NCI-H460 (cell line): ENCODE measurements around the gene CACNA2D3. TPM values are rescaled to one million over a fixed set of nuclear protein-coding genes. Genes with fewer than 3 reads are reported as not detected.
"Not testable (repeated sequence)": the region's sequence is repeated elsewhere in the genome, so short reads cannot be mapped to it uniquely, and the experiment has no call there.

Experiments
- DNase-seq: peaks from one replicate; pipeline ENCODE4 v3.0.0-alpha.2; 2016; ENCODE audit warnings: low read depth; ENCODE audit errors: extremely low read depth
- total RNA-seq: library from RNA; depleted of rRNA; stranded (reverse); fragments of >200 nt; shearing (Covaris generic); gene quantifications from 2 replicates; pipeline ENCODE4 v1.2.3, GENCODE V29; 2014

CACNA2D3 gene
- total RNA-seq, 1 experiment from 2014 or later = 10.8 TPM

DNA sequence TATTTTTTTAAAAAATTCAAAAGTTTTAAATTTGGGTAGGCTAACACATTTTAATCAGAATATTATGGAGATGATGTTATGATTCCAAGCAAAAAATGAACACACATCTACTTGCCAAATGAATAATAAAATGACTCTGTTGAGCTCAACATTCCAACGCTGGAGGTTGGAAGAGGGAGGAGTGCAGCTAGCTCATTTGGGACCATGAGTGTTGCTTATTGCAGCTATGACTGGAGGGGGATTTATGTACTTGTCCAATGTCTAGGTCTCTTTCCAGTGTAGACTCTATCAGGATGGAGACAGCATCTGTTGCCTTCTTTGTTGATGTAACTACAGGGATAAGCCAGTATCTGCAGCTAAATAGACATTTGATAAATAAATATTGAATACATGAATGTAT lies 310.6 kb downstream of the CACNA2D3 start:
- DNase-seq = no peak

GRCh38 chr3:54433846-54434245 lies 311.5 kb downstream of the CACNA2D3 start:
- DNase-seq = no peak

DNA sequence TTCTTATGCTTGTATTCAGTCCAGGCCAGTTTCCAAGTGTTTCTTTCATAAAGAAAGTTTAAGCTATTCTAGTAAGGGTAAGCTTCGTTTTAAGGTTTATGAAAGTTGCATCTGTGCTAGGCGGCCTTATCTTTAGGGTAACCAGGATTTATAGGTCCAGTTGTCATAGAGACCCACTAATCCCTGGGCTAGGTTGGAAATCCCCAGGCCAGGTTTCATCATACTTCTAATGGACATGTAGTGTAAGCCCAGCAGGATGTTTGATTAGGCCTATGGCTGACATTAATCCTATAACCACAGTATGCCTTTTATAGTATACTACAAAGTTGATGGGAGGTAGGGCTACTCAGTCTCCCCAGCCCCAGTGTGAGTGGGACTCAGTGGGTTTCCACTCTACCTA lies 312.4 kb downstream of the CACNA2D3 start:
- DNase-seq = no peak

DNA sequence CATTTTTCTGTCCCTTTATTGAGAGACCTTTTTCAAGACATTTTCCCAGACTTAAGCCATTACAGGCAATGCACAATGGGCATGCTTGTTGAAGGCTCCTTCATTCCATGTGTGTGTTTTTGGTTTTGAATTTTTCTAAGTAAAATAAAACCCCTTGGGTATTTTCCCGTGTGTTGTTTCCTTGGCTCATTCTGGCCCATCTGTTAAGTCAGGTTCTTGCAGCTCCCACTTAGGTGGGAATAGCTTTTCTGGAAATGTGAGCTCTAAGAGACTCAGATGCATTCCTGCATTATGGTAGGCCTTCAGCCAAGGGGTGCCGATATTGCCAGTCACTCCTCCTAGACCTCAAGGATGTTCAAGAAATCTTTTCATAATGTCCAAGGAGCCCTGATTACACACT lies 314.9 kb downstream of the CACNA2D3 start:
- DNase-seq = no peak

DNA sequence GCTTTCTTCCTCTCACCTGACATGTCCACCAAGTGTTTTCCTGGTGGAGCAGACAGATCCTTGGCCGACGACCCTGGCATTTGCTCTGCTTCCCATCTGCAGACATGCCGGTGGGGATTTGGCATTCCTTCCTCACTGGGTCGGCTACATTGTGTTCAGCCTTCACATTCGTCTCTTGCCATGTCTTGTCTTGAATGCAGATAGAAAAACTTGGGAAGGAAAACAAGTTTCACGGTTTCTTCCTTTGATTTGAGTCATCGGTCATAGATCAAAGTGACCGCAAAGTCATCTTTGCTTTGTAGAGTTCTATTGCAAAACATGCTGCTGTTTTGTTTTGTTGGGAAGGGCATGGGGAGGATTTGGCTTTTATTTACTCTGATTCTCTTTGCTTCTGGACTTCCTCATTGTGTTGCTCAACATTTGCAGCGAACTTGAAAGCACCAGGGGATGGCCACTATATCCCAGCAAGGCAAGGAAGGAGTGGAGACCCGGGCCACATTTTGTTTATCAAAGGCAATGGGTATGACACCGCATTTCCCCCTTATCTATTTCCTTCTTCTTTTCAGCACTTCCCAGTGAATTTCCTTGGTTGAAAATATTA lies 321.3 kb downstream of the CACNA2D3 start:
- no peak for DNase-seq

GRCh38 chr3:54445630-54446029 lies 323.3 kb downstream of the CACNA2D3 start:
- DNase-seq = no peak

- no peak for DNase-seq
Measured at GRCh38 chr3:54447427-54447826, 325.1 kb downstream of the CACNA2D3 start.

GRCh38 chr3:54454806-54455205 lies 332.5 kb downstream of the CACNA2D3 start:
- no peak for DNase-seq

DNA sequence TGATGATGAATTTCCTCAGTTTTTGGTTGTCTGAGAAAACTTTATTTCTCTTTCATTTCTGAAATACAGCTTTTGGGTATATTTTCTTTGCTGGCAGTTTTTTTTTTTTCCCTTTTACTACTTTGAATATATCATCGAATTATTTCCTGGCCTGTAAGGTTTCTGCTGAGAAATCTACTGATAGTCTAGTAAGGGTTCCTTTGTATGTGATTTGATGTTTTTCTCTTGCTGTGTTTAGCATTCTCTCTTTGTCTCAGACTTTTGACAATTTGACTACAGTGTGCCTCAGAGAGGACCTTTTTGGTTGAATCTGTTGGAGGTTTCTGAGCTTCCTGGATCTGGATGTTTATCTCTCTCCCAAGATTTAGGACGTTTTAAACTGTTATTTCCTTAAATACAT lies 336.0 kb downstream of the CACNA2D3 start:
- no peak for DNase-seq

DNA sequence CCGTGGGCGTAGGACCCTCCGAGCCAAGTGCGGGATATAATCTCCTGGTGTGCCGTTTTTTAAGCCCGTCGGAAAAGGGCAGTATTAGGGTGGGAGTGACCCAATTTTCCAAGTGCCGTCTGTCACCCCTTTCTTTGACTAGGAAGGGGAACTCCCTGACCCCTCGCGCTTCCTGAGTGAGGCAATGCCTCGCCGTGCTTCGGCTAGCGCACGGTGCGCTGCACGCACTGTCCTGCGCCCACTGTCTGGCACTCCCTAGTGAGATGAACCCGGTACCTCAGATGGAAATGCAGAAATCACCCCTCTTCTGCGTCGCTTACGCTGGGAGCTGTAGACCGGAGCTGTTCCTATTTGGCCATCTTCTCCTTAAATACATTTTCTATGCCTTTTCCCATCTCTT lies 342.2 kb downstream of the CACNA2D3 start:
- DNase-seq = not testable (repeated sequence)

DNA sequence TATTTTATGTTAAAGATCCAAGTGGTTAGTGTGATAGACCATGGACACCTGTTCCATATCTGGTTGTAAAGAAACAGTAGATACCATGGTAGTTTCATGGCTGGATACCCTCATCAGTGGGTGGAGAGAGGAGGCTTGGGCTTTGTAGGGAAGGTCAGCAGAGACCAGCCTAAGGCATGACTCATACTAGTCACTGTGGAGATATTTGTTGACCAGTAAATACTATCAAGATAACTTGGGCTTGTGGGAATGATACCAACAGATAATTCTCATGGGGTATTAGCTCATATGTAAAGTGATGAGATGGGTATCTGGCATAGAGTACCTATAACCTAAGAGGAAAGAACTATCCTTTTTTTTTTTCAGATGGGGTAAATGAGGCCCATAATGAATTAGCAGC lies 354.5 kb downstream of the CACNA2D3 start:
- no peak for DNase-seq

DNA sequence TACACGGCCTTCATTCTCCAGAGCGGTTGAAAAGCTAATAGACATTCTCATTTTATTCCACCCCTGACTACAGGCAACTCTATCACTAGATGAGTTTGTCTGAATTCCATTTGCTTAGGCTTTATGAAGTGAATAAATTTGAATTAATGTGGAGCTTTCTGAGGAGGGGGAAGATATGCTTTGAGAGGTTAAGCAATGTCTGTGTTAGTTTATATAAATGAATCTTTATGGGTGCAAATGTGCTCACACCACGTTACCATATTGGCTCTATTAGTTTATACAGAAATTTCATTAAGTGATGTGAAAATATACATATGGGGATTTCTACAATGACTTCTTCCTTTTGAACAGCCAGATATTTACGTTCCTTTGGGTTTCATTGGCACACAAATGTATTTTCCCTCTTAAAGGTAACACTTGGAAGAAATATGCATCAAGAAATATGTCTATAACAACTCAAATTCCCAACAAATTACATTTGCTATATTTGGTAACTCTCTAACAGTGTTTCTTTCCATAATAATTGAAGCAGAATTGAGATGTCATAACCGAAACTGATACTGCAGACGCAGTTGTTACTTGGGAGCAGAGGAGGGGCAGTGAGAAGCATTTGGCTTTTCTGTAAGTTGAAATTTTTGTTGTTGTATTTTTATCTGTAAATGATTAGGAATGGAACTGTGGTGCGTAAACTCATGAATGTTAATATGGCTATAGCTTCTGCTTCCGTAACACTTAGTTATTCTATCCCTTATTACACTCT lies 359.4 kb downstream of the CACNA2D3 start:
- DNase-seq = no peak

GRCh38 chr3:54484334-54484733 lies 362.0 kb downstream of the CACNA2D3 start:
- no peak for DNase-seq

GRCh38 chr3:54486317-54486716 lies 364.0 kb downstream of the CACNA2D3 start:
- DNase-seq = no peak

GRCh38 chr3:54488297-54488696 lies 365.9 kb downstream of the CACNA2D3 start:
- DNase-seq = no peak

DNA sequence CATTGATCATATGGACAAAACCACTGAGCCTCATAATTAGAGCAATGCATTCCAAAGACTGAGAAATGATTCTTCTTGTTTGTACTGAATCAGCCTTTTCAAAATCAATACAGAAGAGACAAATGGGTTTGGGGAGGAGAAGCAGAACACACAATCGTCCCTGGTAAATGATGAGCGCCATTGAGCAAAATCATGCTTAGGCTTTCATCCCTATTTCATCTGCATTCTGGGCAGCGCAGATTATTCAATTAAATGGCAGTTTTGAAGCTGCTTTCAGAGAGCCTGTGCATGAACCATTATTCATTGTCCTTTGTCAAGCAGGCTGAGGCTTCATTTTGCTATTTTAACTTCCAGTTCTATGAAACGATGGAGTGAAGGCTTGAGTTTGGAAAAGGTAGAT lies 371.9 kb downstream of the CACNA2D3 start:
- DNase-seq = no peak

DNA sequence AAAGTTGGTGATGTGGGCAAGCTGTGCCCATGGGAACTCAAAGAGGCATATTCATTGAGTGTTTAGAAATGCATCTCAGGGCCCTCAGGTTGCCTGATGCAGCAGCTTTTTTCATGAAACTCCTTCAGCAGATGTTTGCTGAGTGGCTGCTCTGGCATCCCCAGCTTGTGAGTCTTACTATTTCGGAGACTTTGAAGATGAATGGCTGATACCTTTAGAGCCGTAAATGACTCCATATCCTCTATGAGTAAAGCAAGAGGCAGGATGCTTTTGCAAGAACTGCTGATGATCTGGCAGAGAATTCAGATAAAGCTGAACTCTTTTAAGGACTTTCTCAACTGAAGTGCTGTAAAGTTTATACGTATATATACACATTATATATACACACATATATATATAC lies 384.3 kb downstream of the CACNA2D3 start:
- no peak for DNase-seq

DNA sequence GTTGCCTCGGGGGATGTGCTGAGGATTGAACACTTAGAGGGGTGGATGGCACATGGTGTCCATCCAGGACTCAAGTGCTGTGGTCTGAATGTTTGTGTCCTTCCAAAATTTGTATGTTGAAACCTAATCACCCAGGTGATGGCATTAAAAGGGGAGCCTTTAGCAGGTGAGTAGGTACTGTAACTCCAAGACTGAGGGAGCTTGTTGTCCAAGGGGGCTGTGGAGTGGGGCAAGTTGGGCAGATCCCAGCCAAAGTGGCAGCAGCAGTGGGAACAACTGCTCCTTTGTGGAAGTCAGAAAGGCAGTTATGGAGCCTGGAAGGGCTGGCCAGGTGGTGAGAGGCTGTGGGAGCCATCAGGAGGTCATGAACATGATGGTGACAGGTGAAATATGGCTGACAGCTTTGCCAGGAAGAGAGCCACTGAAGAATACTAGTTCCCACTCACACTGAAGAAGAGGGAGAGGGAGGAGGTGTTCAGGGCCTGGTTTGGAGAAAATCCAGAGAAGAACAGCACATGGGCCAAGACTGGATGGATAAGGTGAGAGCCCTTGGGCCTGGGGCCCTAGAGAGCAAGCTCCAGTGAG lies 385.6 kb downstream of the CACNA2D3 start:
- DNase-seq = no peak

DNA sequence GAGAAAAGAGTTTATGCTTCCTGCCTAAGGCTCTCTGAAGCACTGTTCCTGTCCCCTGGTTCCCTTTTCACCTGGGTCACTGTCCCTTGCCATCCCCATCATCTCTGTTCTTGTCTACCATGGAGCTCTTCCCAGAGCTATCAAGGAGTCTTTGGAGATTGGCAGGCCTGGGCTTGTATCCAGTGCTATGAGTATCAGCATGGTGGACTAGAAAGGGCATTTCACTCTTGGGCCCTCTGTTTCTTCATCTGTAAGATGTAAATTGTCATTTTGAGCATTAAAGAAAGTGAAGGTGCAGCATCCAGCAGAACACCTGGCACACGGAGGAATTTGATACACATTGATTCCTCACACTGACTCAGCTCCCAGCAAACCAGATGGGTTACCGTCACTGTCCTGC lies 388.2 kb downstream of the CACNA2D3 start:
- no peak for DNase-seq

GRCh38 chr3:54511766-54512365 lies 389.5 kb downstream of the CACNA2D3 start:
- no peak for DNase-seq

GRCh38 chr3:54514006-54514405 lies 391.7 kb downstream of the CACNA2D3 start:
- no peak for DNase-seq

DNA sequence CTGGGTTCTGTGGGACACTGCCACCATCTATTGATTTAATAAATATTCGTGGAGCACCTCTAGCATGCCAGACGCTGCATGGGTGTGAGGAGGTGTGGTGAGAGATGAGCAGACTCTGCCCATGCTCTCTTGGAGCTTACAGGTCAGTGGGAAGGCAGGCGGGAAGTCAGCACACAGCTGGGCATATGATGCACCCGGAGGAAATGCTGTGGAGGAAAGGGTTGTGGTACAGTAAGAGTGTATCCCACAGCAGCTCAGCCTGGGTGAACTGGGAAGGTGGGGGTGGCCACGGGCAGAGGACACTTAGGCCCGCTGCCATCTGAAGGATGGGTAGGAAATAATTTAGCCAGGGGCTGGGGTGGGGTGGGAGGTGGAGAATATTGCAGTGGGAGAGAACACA lies 392.1 kb downstream of the CACNA2D3 start:
- DNase-seq = no peak
